Trophoblast cell (in vitro differentiated cells and primary cell): Measurements from ENCODE around the gene PNKP. TPM values are rescaled to one million over a fixed set of nuclear protein-coding genes. Genes with fewer than 3 reads are reported as not detected.

Experiments used
- DNase-seq, 2 donors: peaks; one replicate each; pipeline ENCODE4 v3.0.0-alpha.2; 2016
- H2AFZ ChIP-seq: 2 replicates; pipeline ENCODE4 v1.6.1; 2013; ENCODE audit warnings: low read length, moderate library complexity, mild to moderate bottlenecking; ENCODE audit not compliant: insufficient read depth, poor library complexity
- H2AK5ac ChIP-seq: 2 replicates; pipeline ENCODE4 v1.6.1; 2013; ENCODE audit warnings: mild to moderate bottlenecking, low read length
- H2BK120ac ChIP-seq: 2 replicates; pipeline ENCODE4 v1.6.1; 2013; ENCODE audit warnings: low read length, mild to moderate bottlenecking, moderate library complexity; ENCODE audit not compliant: insufficient read depth, poor library complexity
- H2BK12ac ChIP-seq: 2 replicates; pipeline ENCODE4 v1.6.1; 2013; ENCODE audit warnings: mild to moderate bottlenecking, low read length, moderate library complexity
- H2BK5ac ChIP-seq: 2 replicates; pipeline ENCODE4 v1.6.1; 2013; ENCODE audit warnings: low read length, low read depth, moderate library complexity, mild to moderate bottlenecking; ENCODE audit not compliant: poor library complexity
- H3K14ac ChIP-seq: 2 replicates; pipeline ENCODE4 v1.6.1; 2013; ENCODE audit warnings: mild to moderate bottlenecking, low read length
- H3K18ac ChIP-seq: 2 replicates; pipeline ENCODE4 v1.6.1; 2013; ENCODE audit warnings: mild to moderate bottlenecking, low read length
- H3K23ac ChIP-seq: 2 replicates; pipeline ENCODE4 v1.6.1; 2013; ENCODE audit warnings: low read length
- H3K27ac ChIP-seq: 2 replicates; pipeline ENCODE4 v1.5.1; 2013; ENCODE audit warnings: low read depth, mild to moderate bottlenecking, inconsistent platforms, low read length, moderate library complexity
- H3K27me3 ChIP-seq: 2 replicates; pipeline ENCODE4 v1.6.1; 2013; ENCODE audit warnings: inconsistent platforms, mild to moderate bottlenecking, low read length, moderate library complexity; ENCODE audit not compliant: insufficient read depth
- H3K36me3 ChIP-seq, 2 experiments: 1 replicate in 1 of 2; 2 replicates in 1 of 2; pipeline ENCODE4 v1.6.1; 2013; ENCODE audit warnings: low read length in 2 of 2, mild to moderate bottlenecking in 2 of 2, moderate library complexity in 1 of 2; ENCODE audit not compliant: insufficient read depth in 2 of 2, control insufficient read depth in 1 of 2
- H3K4ac ChIP-seq: 2 replicates; pipeline ENCODE4 v1.6.1; 2013; ENCODE audit warnings: low read depth, mild to moderate bottlenecking, low read length, moderate library complexity
- H3K4me1 ChIP-seq, 2 experiments: 1 replicate in 1 of 2; 2 replicates in 1 of 2; pipeline ENCODE4 v1.6.1; 2013; ENCODE audit warnings: low read length in 2 of 2, mild to moderate bottlenecking in 2 of 2, moderate library complexity in 1 of 2; ENCODE audit not compliant: insufficient read depth in 2 of 2, control insufficient read depth in 1 of 2
- H3K4me2 ChIP-seq: 2 replicates; pipeline ENCODE4 v1.6.1; 2013; ENCODE audit warnings: inconsistent platforms, mild to moderate bottlenecking, low read length, moderate library complexity
- H3K4me3 ChIP-seq: 2 replicates; pipeline ENCODE4 v1.5.1; 2013; ENCODE audit warnings: mild to moderate bottlenecking, low read depth, low read length, inconsistent platforms
- H3K79me1 ChIP-seq: one replicate; pipeline ENCODE4 v1.6.1; 2013; ENCODE audit warnings: low read length
- H3K79me2 ChIP-seq: 2 replicates; pipeline ENCODE4 v1.6.1; 2013; ENCODE audit warnings: low read length, mild to moderate bottlenecking; ENCODE audit not compliant: control insufficient read depth, insufficient read depth, poor library complexity
- H3K9ac ChIP-seq: 2 replicates; pipeline ENCODE4 v1.6.1; 2013; ENCODE audit warnings: mild to moderate bottlenecking, low read length
- H3K9me3 ChIP-seq: 2 replicates; pipeline ENCODE4 v1.6.1; 2013; ENCODE audit warnings: low read depth, mild to moderate bottlenecking, control low read depth, inconsistent platforms, low read length; ENCODE audit not compliant: insufficient read depth
- H4K12ac ChIP-seq: 2 replicates; pipeline ENCODE4 v1.6.1; 2013; ENCODE audit warnings: low read depth, mild to moderate bottlenecking, low read length, moderate library complexity
- H4K8ac ChIP-seq: 2 replicates; pipeline ENCODE4 v1.6.1; 2013; ENCODE audit warnings: low read depth, mild to moderate bottlenecking, low read length, moderate library complexity
- H4K91ac ChIP-seq: one replicate; pipeline ENCODE4 v1.6.1; 2013; ENCODE audit warnings: low read depth, mild to moderate bottlenecking, low read length, moderate library complexity
- WGBS: extraction: QIAGEN DNeasy Blood & Tissue Kit; methylation state at CpG from one replicate; pipeline ENCODE4 v1.1.7; 2013; ENCODE audit warnings: missing lambda C conversion rate; ENCODE audit not compliant: insufficient read length, insufficient coverage; ENCODE audit errors: extremely low coverage; 5-methylcytosine and 5-hydroxymethylcytosine counted together
- polyA plus RNA-seq: library from polyadenylated mRNA; stranded (reverse); fragments of 200-250 nt; gene quantifications from 2 replicates; pipeline ENCODE4 v1.2.3, GENCODE V29; 2013

PNKP gene
- polyA plus RNA-seq, result 43.8 and 44.8 TPM in 2 replicates

DNA sequence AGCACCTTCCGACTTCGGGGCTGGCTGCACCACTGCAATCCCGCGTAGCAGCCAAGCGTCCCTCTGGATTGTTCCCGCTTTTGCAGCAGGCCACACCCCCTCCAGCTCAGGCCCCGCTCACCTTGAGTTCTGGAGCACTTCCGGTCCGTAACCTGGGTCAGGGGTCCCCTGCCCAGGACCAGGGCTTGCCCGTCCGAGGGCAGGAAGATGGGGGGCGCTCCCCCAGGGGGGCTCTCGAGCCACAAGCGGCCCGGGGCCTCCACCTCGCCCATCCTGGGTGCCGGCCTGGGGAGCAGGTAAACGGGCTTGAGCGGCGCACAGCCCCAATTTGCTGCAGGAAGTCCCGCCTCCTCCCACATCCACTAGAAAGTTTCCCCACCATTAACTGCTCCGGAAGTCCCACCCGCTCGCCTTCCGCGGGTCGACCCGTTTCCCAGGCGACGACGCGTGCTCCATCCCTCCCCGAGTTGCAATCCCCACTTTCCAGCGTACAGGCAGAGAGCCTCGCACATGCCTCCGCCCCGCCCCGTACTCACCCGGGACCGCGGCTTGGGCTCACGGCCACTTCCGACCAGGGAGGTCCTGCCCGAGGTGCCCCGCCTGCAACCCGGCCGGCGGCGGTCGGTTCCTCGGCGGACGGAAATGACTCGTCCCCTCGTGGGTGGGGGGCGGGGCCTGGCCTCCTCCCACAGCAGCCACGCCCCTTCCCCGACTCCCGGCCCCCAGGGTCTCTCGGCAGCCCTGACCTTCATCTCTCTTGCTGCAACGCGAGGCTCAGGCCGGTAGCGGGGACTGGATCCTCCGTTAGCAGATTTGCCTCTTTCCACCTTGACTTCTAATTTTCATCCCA lies at the start of gene PNKP:
TSS of gene PNKP (minus strand) at position 644 of the 850 bp plus-strand sequence. CDS start at position 272, 372 bp downstream.
- Histone ChIP-seq H3K4ac (peak within 1 kb of the TSS; percentile 88), H3K4me3 (peak within 1 kb of the TSS; percentile 92), H3K23ac (no peak within 1 kb of the TSS), H2BK120ac (peak within 1 kb of the TSS; percentile 78), H2BK12ac (peak within 1 kb of the TSS; percentile 28), H3K36me3 (peaks cover 36 to 44% of the 10 kb centered on the region in 2 experiments), H3K79me1 (peaks cover 18% of the 10 kb centered on the region), H3K18ac (peak within 1 kb of the TSS; percentile 93), H2AFZ (peak within 1 kb of the TSS; percentile 74), H3K27me3 (no peaks in the 10 kb centered on the region), H3K9ac (peak within 1 kb of the TSS; percentile 97), H4K8ac (peak within 1 kb of the TSS; percentile 87), H4K12ac (peak within 1 kb of the TSS; percentile 97), H3K27ac (peak within 1 kb of the TSS; percentile 86), H3K9me3 (no peaks in the 10 kb centered on the region), H2AK5ac (peak within 1 kb of the TSS; percentile 25), H2BK5ac (peak within 1 kb of the TSS; percentile 87), H3K4me2 (peak within 1 kb of the TSS; percentile 68), H3K79me2 (peaks cover 7% of the 10 kb centered on the region), H3K4me1 (peaks cover 15 to 24% of the 10 kb centered on the region in 2 experiments), H3K14ac (peak within 1 kb of the TSS; percentile 92), H4K91ac (peak within 1 kb of the TSS; percentile 85)
- DNase-seq, result peak; percentile 87 to 90
- no CpG with 5 or more reads among the region's 65 CpGs for WGBS

DNA sequence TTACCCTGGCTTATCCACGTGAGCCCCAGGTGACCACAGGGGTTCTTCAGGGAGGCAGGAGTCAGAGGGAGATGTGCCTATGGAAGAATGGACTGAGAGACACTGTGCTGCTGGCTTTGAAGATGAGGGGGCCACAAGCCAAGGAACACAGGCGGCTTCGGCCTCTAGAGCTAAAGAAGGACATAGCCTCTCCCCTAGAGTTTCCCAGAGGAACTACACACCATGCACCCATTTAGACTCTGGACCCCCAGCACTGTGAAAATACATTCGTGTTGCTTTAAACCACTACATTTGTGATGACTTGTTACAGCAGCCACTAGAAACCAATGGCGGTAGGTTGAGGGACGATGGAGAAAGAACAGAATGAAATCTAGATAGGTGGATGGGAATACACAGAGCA lies 47.9 kb upstream of the PNKP start:
- H3K79me2 ChIP-seq, result no peaks in the 10 kb centered on the region
- H3K18ac ChIP-seq, result no peak overlapping the region
- H3K23ac ChIP-seq, result no peak overlapping the region
- H3K27ac ChIP-seq, result no peak overlapping the region
- H3K9ac ChIP-seq, result no peak overlapping the region
- no peak overlapping the region for H3K4me3 ChIP-seq
- peaks cover 40 to 54% of the 10 kb centered on the region in 2 experiments for H3K36me3 ChIP-seq
- no peak overlapping the region for H2AFZ ChIP-seq
- no peaks in the 10 kb centered on the region for H3K27me3 ChIP-seq
- H3K79me1 ChIP-seq, result no peaks in the 10 kb centered on the region
- H3K4me2 ChIP-seq, result no peak overlapping the region
- no peak overlapping the region for H2BK5ac ChIP-seq
- no peak overlapping the region for H2BK12ac ChIP-seq
- no peak overlapping the region for H4K8ac ChIP-seq
- H4K91ac ChIP-seq, result no peak overlapping the region
- no peak overlapping the region for H3K14ac ChIP-seq
- H4K12ac ChIP-seq, result no peak overlapping the region
- no peak overlapping the region for H2BK120ac ChIP-seq
- DNase-seq, result no peak
- WGBS, result no CpG with 5 or more reads among the region's 6 CpGs
- peaks cover 2% of the 10 kb centered on the region for H3K9me3 ChIP-seq
- no peak overlapping the region for H2AK5ac ChIP-seq
- H3K4ac ChIP-seq, result no peak overlapping the region
- no peaks in the 10 kb centered on the region for H3K4me1 ChIP-seq

GRCh38 chr19:49913720-49914119 lies 46.3 kb upstream of the PNKP start:
- no peaks in the 10 kb centered on the region for H3K79me1 ChIP-seq
- no peak overlapping the region for H3K4me2 ChIP-seq
- H3K9me3 ChIP-seq, result peaks cover 2% of the 10 kb centered on the region
- no peak overlapping the region for H2BK5ac ChIP-seq
- no peaks in the 10 kb centered on the region for H3K79me2 ChIP-seq
- H4K12ac ChIP-seq, result no peak overlapping the region
- H3K4me1 ChIP-seq, result no peaks in the 10 kb centered on the region
- no peak overlapping the region for H3K14ac ChIP-seq
- no peak overlapping the region for H3K27ac ChIP-seq
- no peaks in the 10 kb centered on the region for H3K27me3 ChIP-seq
- no peak overlapping the region for H4K91ac ChIP-seq
- no peak overlapping the region for H3K4ac ChIP-seq
- H4K8ac ChIP-seq, result no peak overlapping the region
- H2BK120ac ChIP-seq, result no peak overlapping the region
- H2BK12ac ChIP-seq, result no peak overlapping the region
- no peak overlapping the region for H3K4me3 ChIP-seq
- WGBS, result no CpG with 5 or more reads among the region's 10 CpGs
- no peak for DNase-seq
- no peak overlapping the region for H2AFZ ChIP-seq
- H3K18ac ChIP-seq, result no peak overlapping the region
- no peak overlapping the region for H3K23ac ChIP-seq
- H3K9ac ChIP-seq, result no peak overlapping the region
- H2AK5ac ChIP-seq, result no peak overlapping the region
- H3K36me3 ChIP-seq, result peaks cover 56 to 65% of the 10 kb centered on the region in 2 experiments

GRCh38 chr19:49912965-49913685 lies 45.7 kb upstream of the PNKP start:
- Histone ChIP-seq H3K27ac (no peak overlapping the region), H2BK12ac (no peak overlapping the region), H2AK5ac (no peak overlapping the region), H3K23ac (no peak overlapping the region), H2BK5ac (no peak overlapping the region), H4K12ac (no peak overlapping the region), H2BK120ac (no peak overlapping the region), H3K27me3 (no peaks in the 10 kb centered on the region), H3K4me2 (no peak overlapping the region), H3K36me3 (peaks cover 58 to 66% of the 10 kb centered on the region in 2 experiments), H4K8ac (no peak overlapping the region), H3K4me3 (no peak overlapping the region), H3K9ac (no peak overlapping the region), H4K91ac (no peak overlapping the region), H3K4ac (no peak overlapping the region), H3K4me1 (no peaks in the 10 kb centered on the region), H3K79me2 (no peaks in the 10 kb centered on the region), H3K9me3 (peaks cover 2% of the 10 kb centered on the region), H3K14ac (no peak overlapping the region), H2AFZ (no peak overlapping the region), H3K79me1 (no peaks in the 10 kb centered on the region), H3K18ac (no peak overlapping the region)
- no peak for DNase-seq
- no CpG with 5 or more reads among the region's 21 CpGs for WGBS
